Fibroblast of lung (primary cell): ENCODE results near the gene KCNJ6.

Experiments
- EZH2 ChIP-seq: IDR thresholded peaks from 2 replicates; pipeline ENCODE4 v1.5.1; 2012; ENCODE audit warnings: low read length, control low read depth, mild to moderate bottlenecking; ENCODE audit errors: missing control alignments
- TF ChIP-seq, protein P1 (sequence below), 2 donors: IDR thresholded peaks in 1 of 2; conservative IDR thresholded peaks in 1 of 2; 1 replicate in 1 of 2; 2 replicates in 1 of 2; pipeline ENCODE4 v1.5.1; 2011 to 2012; ENCODE audit warnings: low read length in 2 of 2, control low read depth in 1 of 2, inconsistent platforms in 1 of 2, low read depth in 1 of 2, mild to moderate bottlenecking in 1 of 2

DNA sequence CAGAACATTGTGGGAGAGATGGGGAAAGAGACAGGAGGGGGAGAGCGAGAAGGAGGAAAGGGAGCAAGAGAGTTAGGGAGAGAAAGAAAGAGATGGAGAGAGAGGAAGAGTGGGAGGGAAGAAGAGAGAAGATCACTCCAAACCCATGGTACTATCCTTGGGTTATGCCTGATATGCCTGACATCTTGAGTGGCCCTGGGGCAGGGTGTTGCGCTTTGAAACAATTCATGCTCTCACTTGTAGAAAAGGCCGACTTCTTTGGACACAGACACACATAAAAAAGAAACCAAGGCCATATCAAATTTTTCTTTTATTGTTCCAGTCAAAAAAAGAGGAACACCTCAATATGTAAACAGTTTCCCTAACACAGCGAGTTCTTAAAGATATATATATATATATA, 309.2 kb downstream of the KCNJ6 start:
- no peak for TF ChIP-seq EZH2
- TF ChIP-seq, protein P1, sequence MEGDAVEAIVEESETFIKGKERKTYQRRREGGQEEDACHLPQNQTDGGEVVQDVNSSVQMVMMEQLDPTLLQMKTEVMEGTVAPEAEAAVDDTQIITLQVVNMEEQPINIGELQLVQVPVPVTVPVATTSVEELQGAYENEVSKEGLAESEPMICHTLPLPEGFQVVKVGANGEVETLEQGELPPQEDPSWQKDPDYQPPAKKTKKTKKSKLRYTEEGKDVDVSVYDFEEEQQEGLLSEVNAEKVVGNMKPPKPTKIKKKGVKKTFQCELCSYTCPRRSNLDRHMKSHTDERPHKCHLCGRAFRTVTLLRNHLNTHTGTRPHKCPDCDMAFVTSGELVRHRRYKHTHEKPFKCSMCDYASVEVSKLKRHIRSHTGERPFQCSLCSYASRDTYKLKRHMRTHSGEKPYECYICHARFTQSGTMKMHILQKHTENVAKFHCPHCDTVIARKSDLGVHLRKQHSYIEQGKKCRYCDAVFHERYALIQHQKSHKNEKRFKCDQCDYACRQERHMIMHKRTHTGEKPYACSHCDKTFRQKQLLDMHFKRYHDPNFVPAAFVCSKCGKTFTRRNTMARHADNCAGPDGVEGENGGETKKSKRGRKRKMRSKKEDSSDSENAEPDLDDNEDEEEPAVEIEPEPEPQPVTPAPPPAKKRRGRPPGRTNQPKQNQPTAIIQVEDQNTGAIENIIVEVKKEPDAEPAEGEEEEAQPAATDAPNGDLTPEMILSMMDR (conservative IDR thresholded peaks at IDR 0.05 in 1 of 2, IDR thresholded peaks at IDR 0.05 in 1 of 2; ENCODE audit: low read depth in 1 of 2, low read length in 2 of 2): no peak
